A549 treated with CpdA at 1 μM for 4 hours (cell line): ENCODE measurements around the gene MME. TPM values are rescaled to one million over a fixed set of nuclear protein-coding genes. Genes with fewer than 3 reads are reported as not detected.

ENCODE experiments used
- total RNA-seq: library from RNA; stranded (reverse); fragments of 200-300 nt; extraction: Qiagen RNA extraction; gene quantifications from 5 replicates; pipeline ENCODE4 v1.2.3, GENCODE V29; 2022; ENCODE audit warnings: low read depth

MME gene
- not detected in 5 replicates for total RNA-seq

GRCh38 chr3:155079746-155080487 lies at the start of gene MME:
MME (plus strand) TSS chr3:155080319; CDS start chr3:155084168, 3,849 bp downstream.

Other genes with a start within 250 kb of the MME start
- not detected in 5 replicates for gene STRIT1, start 213.4 kb downstream of the MME start, total RNA-seq